GM19397 (cell line): ENCODE results near the gene BMPR1A.
"Not testable (repeated sequence)": the region's sequence is repeated elsewhere in the genome, so short reads cannot be mapped to it uniquely, and the experiment has no call there.

Experiments used
- ATAC-seq: cut with Tn5 transposase; IDR thresholded peaks from one replicate; pipeline ENCODE4 v1.9.1; 2021; ENCODE audit warnings: mild to moderate bottlenecking, moderate library complexity; ENCODE audit not compliant: unreplicated experiment

The BMPR1A gene

GRCh38 chr10:86729677-86730076 is 26.7 kb upstream of the BMPR1A start:
- ATAC-seq: no peak

- ATAC-seq: no peak
These were observed 26.2 kb upstream of the BMPR1A start for GRCh38 chr10:86730227-86730626.

GRCh38 chr10:86732771-86733170 is 23.6 kb upstream of the BMPR1A start:
- ATAC-seq: no peak

- ATAC-seq: no peak
These were observed 23.2 kb upstream of the BMPR1A start for GRCh38 chr10:86733260-86733671.

- ATAC-seq: no peak
These were observed 22.0 kb upstream of the BMPR1A start for GRCh38 chr10:86734207-86734988.

GRCh38 chr10:86735278-86735677 is 21.1 kb upstream of the BMPR1A start:
- not testable (repeated sequence) for ATAC-seq

- no peak for ATAC-seq
These were observed 14.2 kb upstream of the BMPR1A start for GRCh38 chr10:86742230-86742629.

- ATAC-seq: no peak
These were observed 12.2 kb upstream of the BMPR1A start for GRCh38 chr10:86744067-86744725.

GRCh38 chr10:86747796-86748581 is 8.4 kb upstream of the BMPR1A start:
- no peak for ATAC-seq

- no peak for ATAC-seq
These were observed 6.6 kb upstream of the BMPR1A start for GRCh38 chr10:86749854-86750253.

GRCh38 chr10:86751477-86751876 is 4.9 kb upstream of the BMPR1A start:
- ATAC-seq: no peak

GRCh38 chr10:86752311-86752710 is 4.1 kb upstream of the BMPR1A start:
- no peak for ATAC-seq

GRCh38 chr10:86753051-86753450 is 3.4 kb upstream of the BMPR1A start:
- no peak for ATAC-seq

GRCh38 chr10:86753638-86754434 is 2.6 kb upstream of the BMPR1A start:
- ATAC-seq: no peak

GRCh38 chr10:86755454-86755739 is 1.0 kb upstream of the BMPR1A start:
- no peak for ATAC-seq

- peak; percentile 81 for ATAC-seq
These were observed 494 bp upstream of the BMPR1A start for GRCh38 chr10:86755740-86756510.

- ATAC-seq: peak; percentile 5
These were observed 924 bp downstream of the BMPR1A start for GRCh38 chr10:86757113-86757972.

- ATAC-seq: no peak
These were observed 2.0 kb downstream of the BMPR1A start for GRCh38 chr10:86758189-86759072.
